Kidney (tissue), 14 donors: ENCODE results near the gene PTPRU. TPM values are rescaled to one million over a fixed set of nuclear protein-coding genes. Genes with fewer than 3 reads are reported as not detected.
"Not testable (repeated sequence)": the region's sequence is repeated elsewhere in the genome, so short reads cannot be mapped to it uniquely, and the experiment has no call there.

Experiments used
- DNase-seq, 5 donors: peaks; one replicate each; pipeline ENCODE4 v3.0.0-alpha.2; 2013 to 2020
- FAIRE-seq: peaks from 2 replicates; lab custom pipeline; 2012; peaks lifted over from hg19 to GRCh38; lab: Jason Lieb, UNC
- H3K27ac ChIP-seq, 2 donors: one replicate each; pipeline ENCODE4 v1.7.0; 2013; ENCODE audit warnings: low read depth in 2 of 2, low read length in 2 of 2, inconsistent platforms in 1 of 2
- H3K27me3 ChIP-seq: one replicate; pipeline ENCODE4 v1.7.1; 2013; ENCODE audit warnings: low read length, inconsistent platforms; ENCODE audit not compliant: control insufficient read depth, insufficient read depth
- H3K36me3 ChIP-seq, 3 donors: one replicate each; pipeline versions ENCODE4 v1.7.0 to v1.7.1; 2013; ENCODE audit warnings: low read length in 3 of 3, control low read depth in 1 of 3, inconsistent platforms in 1 of 3; ENCODE audit not compliant: insufficient read depth in 3 of 3, control insufficient read depth in 2 of 3
- H3K4me1 ChIP-seq, 3 donors: one replicate each; pipeline versions ENCODE4 v1.7.0 to v1.7.1; 2013; ENCODE audit warnings: low read length in 3 of 3, inconsistent platforms in 1 of 3, low read depth in 1 of 3; ENCODE audit not compliant: control insufficient read depth in 2 of 3, insufficient read depth in 2 of 3
- H3K4me3 ChIP-seq, 3 donors: one replicate each; pipeline versions ENCODE4 v1.7.0 to v1.8.1; 2013; ENCODE audit warnings: low read length in 3 of 3, control low read depth in 1 of 3, inconsistent platforms in 1 of 3
- H3K9ac ChIP-seq, 3 donors: one replicate each; pipeline versions ENCODE4 v1.7.0 to v1.7.1; 2013; ENCODE audit warnings: low read length in 3 of 3, control low read depth in 1 of 3, inconsistent platforms in 1 of 3
- H3K9me3 ChIP-seq, 3 donors: one replicate each; pipeline versions ENCODE4 v1.7.0 to v1.7.1; 2013; ENCODE audit warnings: low read length in 3 of 3, control low read depth in 1 of 3, inconsistent platforms in 1 of 3; ENCODE audit not compliant: control insufficient read depth in 2 of 3, insufficient read depth in 1 of 3
- intact Hi-C: fragments of 100-400 bp; cut with DNase I; formaldehyde crosslinking; loops from one replicate; pipeline ENCODE4 v1.11.1; 2022
- polyA plus RNA-seq: library from polyadenylated mRNA; stranded (reverse); fragments of 350-450 nt; fragmentation: Illumina TruSeq; extraction: RNeasy Lipid Tissue Mini Kit (QIAGEN cat#74804); gene quantifications from one replicate; pipeline ENCODE4 v1.2.3, GENCODE V29; 2014; ENCODE audit warnings: low read depth, low replicate concordance; ENCODE audit not compliant: insufficient read depth
- total RNA-seq: library from RNA; stranded (reverse); fragmentation: NEBNext Ultra II Directional; extraction: Animal tissue kit (Norgen Biotek cat#: 25700); gene quantifications from one replicate; pipeline ENCODE4 v1.2.1, GENCODE V29; 2021
- TF ChIP-seq, protein P1 (sequence below): IDR thresholded peaks from 3 replicates; pipeline ENCODE4 v1.5.1; 2012; ENCODE audit warnings: mild to moderate bottlenecking, moderate library complexity, borderline replicate concordance; ENCODE audit not compliant: insufficient read depth; ENCODE audit errors: extremely low read depth
- donor health status: control.
- donor health status: control.
- donor health status: control.
- donor health status: control.
- donor health status: control.
- donor health status: DM: yes; HTN: yes; CAD: no.
- donor health status: Normal renal cell carcinoma (clear cell type).

Gene PTPRU
- total and polyA plus RNA-seq, 2 donors from 2014 or later, result 3.7 to 53.6 TPM

- H3K4me3 ChIP-seq, result no peak overlapping the region
- TF ChIP-seq, protein P1, sequence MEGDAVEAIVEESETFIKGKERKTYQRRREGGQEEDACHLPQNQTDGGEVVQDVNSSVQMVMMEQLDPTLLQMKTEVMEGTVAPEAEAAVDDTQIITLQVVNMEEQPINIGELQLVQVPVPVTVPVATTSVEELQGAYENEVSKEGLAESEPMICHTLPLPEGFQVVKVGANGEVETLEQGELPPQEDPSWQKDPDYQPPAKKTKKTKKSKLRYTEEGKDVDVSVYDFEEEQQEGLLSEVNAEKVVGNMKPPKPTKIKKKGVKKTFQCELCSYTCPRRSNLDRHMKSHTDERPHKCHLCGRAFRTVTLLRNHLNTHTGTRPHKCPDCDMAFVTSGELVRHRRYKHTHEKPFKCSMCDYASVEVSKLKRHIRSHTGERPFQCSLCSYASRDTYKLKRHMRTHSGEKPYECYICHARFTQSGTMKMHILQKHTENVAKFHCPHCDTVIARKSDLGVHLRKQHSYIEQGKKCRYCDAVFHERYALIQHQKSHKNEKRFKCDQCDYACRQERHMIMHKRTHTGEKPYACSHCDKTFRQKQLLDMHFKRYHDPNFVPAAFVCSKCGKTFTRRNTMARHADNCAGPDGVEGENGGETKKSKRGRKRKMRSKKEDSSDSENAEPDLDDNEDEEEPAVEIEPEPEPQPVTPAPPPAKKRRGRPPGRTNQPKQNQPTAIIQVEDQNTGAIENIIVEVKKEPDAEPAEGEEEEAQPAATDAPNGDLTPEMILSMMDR, result no peak
- no peaks in the 10 kb centered on the region for H3K36me3 ChIP-seq
- H3K27ac ChIP-seq, result no peak overlapping the region
- FAIRE-seq, result no peak
- H3K9me3 ChIP-seq, result no peaks in the 10 kb centered on the region
- no peaks in the 10 kb centered on the region for H3K4me1 ChIP-seq
- intact Hi-C loops, result no loop called here
- no peak overlapping the region for H3K9ac ChIP-seq
- H3K27me3 ChIP-seq, result no peaks in the 10 kb centered on the region
- DNase-seq, result no peak
Observed at GRCh38 chr1:29310616-29311180, 74.4 kb downstream of the PTPRU start.

DNA sequence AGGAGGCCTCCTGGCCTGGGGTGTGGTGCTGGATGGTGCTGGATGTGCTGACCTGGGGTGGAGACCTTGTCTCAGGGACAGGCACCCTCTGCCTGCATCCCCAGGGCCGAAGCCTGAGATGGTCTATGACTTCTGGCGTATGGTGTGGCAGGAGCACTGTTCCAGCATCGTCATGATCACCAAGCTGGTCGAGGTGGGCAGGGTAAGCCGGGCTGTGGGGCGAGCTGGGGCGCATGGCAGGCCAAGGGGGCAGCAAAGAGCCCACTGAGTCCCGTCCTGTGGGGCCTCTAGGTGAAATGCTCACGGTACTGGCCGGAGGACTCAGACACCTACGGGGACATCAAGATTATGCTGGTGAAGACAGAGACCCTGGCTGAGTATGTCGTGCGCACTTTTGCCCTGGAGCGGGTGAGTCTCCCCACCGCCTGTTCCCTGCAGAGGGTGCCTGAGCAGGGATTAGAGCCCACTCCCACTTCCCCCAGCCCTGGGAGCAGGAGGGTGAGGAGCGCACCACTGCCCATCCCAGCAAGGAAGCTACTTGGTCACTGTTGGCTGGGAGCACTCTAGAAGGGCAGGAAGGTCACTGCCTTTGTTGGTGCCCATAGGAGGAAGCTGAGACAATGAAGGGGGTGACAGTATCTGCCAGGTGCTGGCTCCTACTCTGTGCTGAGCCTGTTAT lies 75.2 kb downstream of the PTPRU start:
- H3K9me3 ChIP-seq, result no peaks in the 10 kb centered on the region
- intact Hi-C loops, result no loop called here
- TF ChIP-seq, protein P1, result no peak
- no peaks in the 10 kb centered on the region for H3K27me3 ChIP-seq
- no peak overlapping the region for H3K27ac ChIP-seq
- no peaks in the 10 kb centered on the region for H3K4me1 ChIP-seq
- no peaks in the 10 kb centered on the region for H3K36me3 ChIP-seq
- no peak overlapping the region for H3K4me3 ChIP-seq
- no peak for DNase-seq
- no peak for FAIRE-seq
- no peak overlapping the region for H3K9ac ChIP-seq

GRCh38 chr1:29312469-29313461 lies 76.4 kb downstream of the PTPRU start:
- FAIRE-seq, result no peak
- DNase-seq, result no peak
- intact Hi-C loops, result no loop called here
- H3K4me1 ChIP-seq, result no peaks in the 10 kb centered on the region
- no peak overlapping the region for H3K9ac ChIP-seq
- no peak overlapping the region for H3K4me3 ChIP-seq
- no peaks in the 10 kb centered on the region for H3K27me3 ChIP-seq
- no peaks in the 10 kb centered on the region for H3K9me3 ChIP-seq
- H3K36me3 ChIP-seq, result no peaks in the 10 kb centered on the region
- no peak overlapping the region for H3K27ac ChIP-seq
- TF ChIP-seq, protein P1, result no peak

- H3K27ac ChIP-seq, H3K4me1 ChIP-seq, intact Hi-C loops, H3K27me3 ChIP-seq, H3K9me3 ChIP-seq, H3K36me3 ChIP-seq, DNase-seq, H3K9ac ChIP-seq, H3K4me3 ChIP-seq, FAIRE-seq: not testable (repeated sequence)
Observed at GRCh38 chr1:29314685-29315084, 78.4 kb downstream of the PTPRU start.
